Right lobe of liver (tissue), 6 donors: ENCODE data around the gene DUS2. TPM values are rescaled to one million over a fixed set of nuclear protein-coding genes. Genes with fewer than 3 reads are reported as not detected.

ENCODE experiments used
- ATAC-seq, 4 donors: fragments of 200-7000 bp; cut with Tn5 transposase; one replicate each; pipeline ENCODE4 v1.9.1; 2020; ENCODE audit warnings: mild to moderate bottlenecking in 4 of 4, moderate library complexity in 4 of 4
- DNase-seq, 3 donors: peaks; one replicate each; pipeline ENCODE4 v3.0.0-alpha.2; 2020
- H3K27ac ChIP-seq, 3 donors: fragments of 200-600 bp; one replicate each; pipeline ENCODE4 v1.8.0; 2022
- H3K27me3 ChIP-seq, 2 donors: fragments of 200-600 bp; one replicate each; pipeline ENCODE4 v1.8.0; 2022
- H3K36me3 ChIP-seq, 4 donors: fragments of 200-600 bp; sonication (generic) in 1 of 4; one replicate each; pipeline versions ENCODE4 v1.5.1 to v1.8.0; 2017 to 2022; ENCODE audit warnings: control low read depth in 1 of 4
- H3K4me1 ChIP-seq, 4 donors: fragments of 200-600 bp; sonication (generic) in 1 of 4; one replicate each; pipeline versions ENCODE4 v1.5.1 to v1.8.0; 2017 to 2022; ENCODE audit warnings: control low read depth in 1 of 4
- H3K4me3 ChIP-seq, 3 donors: fragments of 200-600 bp; one replicate each; pipeline ENCODE4 v1.8.0; 2022
- H3K9me3 ChIP-seq, 4 donors: fragments of 200-600 bp; sonication (generic) in 1 of 4; one replicate each; pipeline versions ENCODE4 v1.5.1 to v1.8.0; 2017 to 2022; ENCODE audit warnings: control low read depth in 1 of 4
- CTCF ChIP-seq, 4 donors: fragments of 200-600 bp in 3 of 4; fragments of 450-650 bp in 1 of 4; IDR thresholded peaks; one replicate each; pipeline versions ENCODE4 v1.5.1 to v1.8.0; 2016 to 2022; ENCODE audit warnings: antibody characterized with exemption in 4 of 4, mild to moderate bottlenecking in 2 of 4
- POLR2A ChIP-seq: fragments of 450-650 bp; IDR thresholded peaks from one replicate; pipeline ENCODE4 v1.6.1; 2017; ENCODE audit warnings: antibody characterized with exemption, mild to moderate bottlenecking
- whole genome bisulfite sequencing: methylation state at CpG from one replicate; pipeline ENCODE4 v1.1.6; 2018; ENCODE audit warnings: low coverage, low lambda C conversion rate; ENCODE audit not compliant: insufficient coverage; ENCODE audit errors: missing lambda C conversion rate; 5-methylcytosine and 5-hydroxymethylcytosine counted together
- intact Hi-C, 2 donors: fragments of 100-400 bp; cut with DNase I; formaldehyde crosslinking; loops; one replicate each; pipeline versions ENCODE4 v1.11.2 to v1.14.1; 2022
- long read RNA-seq: library from polyadenylated mRNA; unstranded; transcript quantifications from one replicate; pipeline ENCODE4 v2.0.0, GENCODE V29; 2019
- total RNA-seq, 6 experiments: library from RNA; depleted of rRNA in 2 of 6; stranded (reverse); fragments of >200 nt in 2 of 6; fragmentation: NEBNext Ultra II Directional in 3 of 6; extraction: Animal tissue kit (Norgen Biotek cat#: 25700) in 3 of 6; gene quantifications; one replicate each; pipeline versions ENCODE4 v1.1.0 to v1.2.4, GENCODE V29; 2016 to 2023
- donor health status: DM: no; HTN: yes; CAD: no.
- donor health status: DM: no; HTN: no; CAD: no.
- donor health status: DM: no; HTN: no; CAD: no.
- donor health status: DM: no; HTN: yes; CAD: no.
- donor health status: DM: no; HTN: yes; CAD: no.

The DUS2 gene
- 10 to 100 TPM in 2 of 6 experiments, 1 to 10 TPM in 4; 7.9 to 16.4 (median 9.2) TPM for total RNA-seq
- long read RNA-seq, partial matches to known transcripts, result 0 of 2 reads
- long read RNA-seq, other reads (novel, unspliced or antisense), result 0 of 2 reads

- no peaks in the 10 kb centered on the region for H3K27me3 ChIP-seq
- intact Hi-C loops, result no loop called here
- no peak for TF ChIP-seq CTCF (IDR thresholded peaks at IDR 0.05)
- peak; percentile 45 for TF ChIP-seq POLR2A
- H3K4me3 ChIP-seq, result peak within 1 kb of the TSS; percentile 68 to 99 (median 96)
- H3K9me3 ChIP-seq, result no peaks in the 10 kb centered on the region
- DNase-seq (peak; percentile 90 to 94 (median 94)), ATAC-seq (peak; percentile 95 to 99 (median 98))
- no CpG with 5 or more reads among the region's 84 CpGs for WGBS
- H3K4me1 ChIP-seq, result peaks cover 0 to 19% (median 10%) of the 10 kb centered on the region in 4 donors
- H3K36me3 ChIP-seq, result no peaks in the 10 kb centered on the region
- H3K27ac ChIP-seq, result peak within 1 kb of the TSS; percentile 67 to 77 (median 71)
These were observed at the start of gene DUS2, which contains the start of gene DDX28 for GRCh38 chr16:68022728-68023537. Gene DUS2 (plus strand): TSS chr16:68023284. CDS start chr16:68038024, 14,740 bp downstream. Gene DDX28 (minus strand): TSS chr16:68023232. CDS start chr16:68023202, 30 bp downstream.

- Histone ChIP-seq H3K4me1 (no peaks in the 10 kb centered on the region), H3K27me3 (no peaks in the 10 kb centered on the region), H3K4me3 (no peak overlapping the region), H3K9me3 (no peaks in the 10 kb centered on the region), H3K27ac (no peak overlapping the region), H3K36me3 (no peaks in the 10 kb centered on the region)
- no peak for DNase-seq
- intact Hi-C loops, result no loop called here
- no peak for TF ChIP-seq POLR2A
- WGBS, result 47% methylated on average over 6 of the region's 14 CpGs
- no peak for ATAC-seq
These were observed 47.6 kb upstream of the DUS2 start for GRCh38 chr16:67975321-67976105.

GRCh38 chr16:67976205-67976604 is 46.9 kb upstream of the DUS2 start:
- H3K27ac ChIP-seq, result no peak overlapping the region
- ATAC-seq (no peak), DNase-seq (no peak)
- H3K4me3 ChIP-seq, result no peak overlapping the region
- no peaks in the 10 kb centered on the region for H3K36me3 ChIP-seq
- WGBS, result 100% methylated on average over 1 of the region's 2 CpGs
- H3K9me3 ChIP-seq, result no peaks in the 10 kb centered on the region
- H3K27me3 ChIP-seq, result no peaks in the 10 kb centered on the region
- H3K4me1 ChIP-seq, result no peaks in the 10 kb centered on the region
- intact Hi-C loops, result no loop called here
- TF ChIP-seq POLR2A (no peak), CTCF (IDR thresholded peaks at IDR 0.05) (no peak)

DNA sequence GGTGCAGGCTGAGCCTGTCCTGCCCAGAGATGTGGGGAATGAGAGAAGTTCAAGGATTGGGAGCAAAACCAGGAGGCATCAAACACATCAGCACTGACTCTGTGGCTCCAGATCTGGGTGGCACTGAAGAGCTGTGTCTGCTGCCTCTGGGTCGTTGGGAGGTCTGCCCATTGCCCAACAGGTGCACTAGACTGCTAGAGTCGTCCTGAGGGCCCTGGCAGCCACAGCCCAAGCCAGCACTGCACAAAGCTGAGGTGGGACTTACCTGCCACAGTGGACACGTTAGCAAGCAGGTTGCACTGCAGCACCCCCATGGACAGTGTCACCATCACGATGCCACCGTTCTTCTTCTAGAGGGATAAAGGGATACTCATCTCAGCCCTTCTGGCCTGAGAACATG is 46.1 kb upstream of the DUS2 start:
- no peaks in the 10 kb centered on the region for H3K4me1 ChIP-seq
- no peak overlapping the region for H3K4me3 ChIP-seq
- DNase-seq (no peak), ATAC-seq (no peak)
- H3K36me3 ChIP-seq, result no peaks in the 10 kb centered on the region
- TF ChIP-seq CTCF (IDR thresholded peaks at IDR 0.05), result no peak
- TF ChIP-seq POLR2A, result no peak
- H3K27ac ChIP-seq, result no peak overlapping the region
- H3K27me3 ChIP-seq, result no peaks in the 10 kb centered on the region
- intact Hi-C loops, result no loop called here
- no peaks in the 10 kb centered on the region for H3K9me3 ChIP-seq
- 37% methylated on average over 2 of the region's 5 CpGs for WGBS
